D721Med (cell line): Measurements from ENCODE around the gene CCDC127.
"Not testable (repeated sequence)": the region's sequence is repeated elsewhere in the genome, so short reads cannot be mapped to it uniquely, and the experiment has no call there.

ENCODE experiments used
- DNase-seq: peaks from one replicate; pipeline ENCODE4 v3.0.0; 2011; ENCODE audit warnings: low spot score; ENCODE audit not compliant: insufficient read length
- FAIRE-seq: peaks from 2 replicates; lab custom pipeline; 2011; peaks lifted over from hg19 to GRCh38; lab: Jason Lieb, UNC
- TF ChIP-seq, protein P1 (sequence below): IDR thresholded peaks from 2 replicates; pipeline ENCODE4 v1.5.1; 2012; ENCODE audit warnings: mild to moderate bottlenecking, control low read depth; ENCODE audit not compliant: insufficient read depth; ENCODE audit errors: missing control alignments

The CCDC127 gene

GRCh38 chr5:219460-219863 lies 1.5 kb upstream of the CCDC127 start:
- TF ChIP-seq, protein P1, sequence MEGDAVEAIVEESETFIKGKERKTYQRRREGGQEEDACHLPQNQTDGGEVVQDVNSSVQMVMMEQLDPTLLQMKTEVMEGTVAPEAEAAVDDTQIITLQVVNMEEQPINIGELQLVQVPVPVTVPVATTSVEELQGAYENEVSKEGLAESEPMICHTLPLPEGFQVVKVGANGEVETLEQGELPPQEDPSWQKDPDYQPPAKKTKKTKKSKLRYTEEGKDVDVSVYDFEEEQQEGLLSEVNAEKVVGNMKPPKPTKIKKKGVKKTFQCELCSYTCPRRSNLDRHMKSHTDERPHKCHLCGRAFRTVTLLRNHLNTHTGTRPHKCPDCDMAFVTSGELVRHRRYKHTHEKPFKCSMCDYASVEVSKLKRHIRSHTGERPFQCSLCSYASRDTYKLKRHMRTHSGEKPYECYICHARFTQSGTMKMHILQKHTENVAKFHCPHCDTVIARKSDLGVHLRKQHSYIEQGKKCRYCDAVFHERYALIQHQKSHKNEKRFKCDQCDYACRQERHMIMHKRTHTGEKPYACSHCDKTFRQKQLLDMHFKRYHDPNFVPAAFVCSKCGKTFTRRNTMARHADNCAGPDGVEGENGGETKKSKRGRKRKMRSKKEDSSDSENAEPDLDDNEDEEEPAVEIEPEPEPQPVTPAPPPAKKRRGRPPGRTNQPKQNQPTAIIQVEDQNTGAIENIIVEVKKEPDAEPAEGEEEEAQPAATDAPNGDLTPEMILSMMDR: no peak
- FAIRE-seq (no peak), DNase-seq (no peak)

GRCh38 chr5:218457-219291 lies 721 bp upstream of the CCDC127 start:
- TF ChIP-seq, protein P1: no peak
- DNase-seq: no peak
- FAIRE-seq: no peak

DNA sequence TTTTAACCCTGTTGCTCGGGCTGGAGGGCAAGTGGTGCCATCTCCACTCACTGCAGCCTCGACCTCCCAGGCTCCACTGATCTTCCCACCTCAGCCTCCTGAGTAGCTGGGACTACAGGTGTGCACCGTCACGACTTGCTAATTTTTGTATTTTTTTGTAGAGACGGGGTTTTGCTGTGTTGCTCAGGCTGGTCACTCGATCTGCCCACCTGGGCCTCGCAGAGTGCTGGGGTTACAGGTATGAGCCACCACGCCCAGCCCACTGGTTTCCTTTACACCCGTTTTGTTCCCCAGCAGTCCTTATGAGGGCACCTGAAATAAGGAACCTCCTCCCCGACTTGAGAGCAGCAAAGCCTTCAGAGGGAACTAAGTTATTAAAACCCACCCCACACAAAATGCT lies 1.9 kb downstream of the CCDC127 start:
- not testable (repeated sequence) for FAIRE-seq, DNase-seq

GRCh38 chr5:215256-215655 lies 2.7 kb downstream of the CCDC127 start:
- not testable (repeated sequence) for DNase-seq, FAIRE-seq

DNA sequence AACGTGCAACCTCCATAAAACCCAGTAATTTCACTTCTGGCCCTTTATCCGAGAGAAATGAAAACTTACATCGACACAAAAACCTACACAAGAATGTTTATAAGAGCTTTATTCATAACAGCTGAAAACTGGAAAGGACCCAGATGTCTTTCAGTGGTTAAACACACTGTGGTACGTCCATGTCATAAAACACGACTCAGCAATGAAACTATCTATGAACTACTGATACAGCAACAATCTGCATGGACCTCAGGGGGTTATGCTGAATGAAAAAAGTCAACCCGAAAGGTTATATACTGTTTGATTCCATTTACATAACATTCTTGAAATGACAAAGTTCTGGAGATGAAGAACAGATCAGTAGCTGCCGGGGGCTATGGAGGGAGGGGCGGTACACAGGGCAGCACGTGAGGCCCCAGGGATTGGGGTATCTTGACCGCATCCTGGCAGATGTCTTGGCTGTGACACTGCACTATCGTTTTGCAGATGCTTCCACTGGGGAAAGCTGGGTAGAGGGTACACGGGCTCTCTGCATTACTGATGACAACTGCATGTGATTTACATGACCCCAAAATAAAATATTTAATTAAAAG lies 4.1 kb downstream of the CCDC127 start:
- TF ChIP-seq, protein P1: no peak
- DNase-seq: no peak
- no peak for FAIRE-seq

DNA sequence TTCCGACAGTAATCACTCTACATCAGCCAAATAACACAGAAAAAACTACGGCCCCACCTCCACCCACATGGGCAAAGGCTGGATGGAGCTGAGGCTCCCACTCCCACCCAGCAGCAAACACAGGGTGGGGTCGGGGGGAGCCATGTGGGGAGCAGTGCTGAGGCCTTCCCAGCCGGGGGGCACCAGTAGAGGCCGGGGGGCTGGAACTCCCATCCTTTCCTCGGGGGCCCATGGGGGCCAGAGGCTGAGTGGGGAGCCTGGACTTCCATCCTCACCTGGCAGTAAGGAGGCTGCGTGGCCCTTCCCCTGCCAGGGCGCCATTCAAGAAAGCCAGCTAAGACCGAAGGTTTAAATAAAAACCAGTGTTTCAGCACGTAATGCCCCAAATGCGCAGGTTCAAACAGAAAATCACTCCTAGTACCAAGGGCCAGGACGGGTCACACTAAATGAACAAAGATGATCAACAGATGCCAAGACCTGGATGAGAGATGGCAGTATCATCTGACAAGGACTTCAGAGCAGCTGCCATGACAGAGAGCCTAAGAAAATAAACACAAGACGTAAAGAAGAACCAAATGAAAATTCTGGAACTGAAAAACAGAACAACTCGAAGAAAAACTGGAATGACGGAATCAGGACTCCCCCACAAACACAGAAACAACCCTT lies 9.4 kb downstream of the CCDC127 start:
- TF ChIP-seq, protein P1: no peak
- FAIRE-seq (no peak), DNase-seq (no peak)

GRCh38 chr5:207599-207998 lies 10.4 kb downstream of the CCDC127 start:
- TF ChIP-seq, protein P1: no peak
- no peak for FAIRE-seq
- DNase-seq: no peak
